Measurements from ENCODE around the gene KRT83. TPM values are rescaled to one million over a fixed set of nuclear protein-coding genes. Genes with fewer than 3 reads are reported as not detected.

Gene KRT83
- polyA plus RNA-seq, 3 donors = not detected

DNA sequence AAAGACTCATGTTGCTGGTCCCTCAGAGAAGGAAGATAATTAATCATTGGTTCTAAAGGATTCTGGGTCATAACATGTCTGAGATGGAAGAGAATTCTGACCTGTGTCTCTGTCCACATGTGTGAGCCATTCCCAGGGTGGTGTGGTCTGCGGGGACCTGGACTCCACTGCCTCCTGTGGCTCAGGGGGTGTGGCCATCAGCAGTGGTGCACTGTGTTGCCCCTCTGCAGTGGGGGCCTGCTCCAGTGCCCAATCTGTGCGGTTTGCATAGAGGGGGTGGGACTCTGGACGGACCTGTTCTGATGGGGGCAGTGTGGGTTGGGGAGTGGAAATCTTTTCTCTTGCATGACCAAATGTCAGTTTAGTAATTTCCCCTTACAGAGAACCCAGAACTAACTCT, 32.6 kb upstream of the KRT83 start:
- 80% methylated on average over 1 of the region's 3 CpGs for WGBS (ENCODE audit: insufficient coverage)
- Histone ChIP-seq H3K4me2 (replicated peaks; ENCODE audit: extremely low read depth, low read length, poor library complexity, severe bottlenecking) (no peak overlapping the region), H3K4me3 (replicated peaks in 1 of 3; ENCODE audit: low read depth in 2 of 3, low read length in 3 of 3) (no peak overlapping the region), H3K79me2 (ENCODE audit: insufficient read depth, low read length) (no peaks in the 10 kb centered on the region), H2AFZ (ENCODE audit: insufficient read depth, low read depth, low read length, poor library complexity, severe bottlenecking) (no peak overlapping the region), H3K4me1 (ENCODE audit: control insufficient read depth in 1 of 2, insufficient read depth in 2 of 2, low read length in 2 of 2) (no peaks in the 10 kb centered on the region), H3K27ac (ENCODE audit: low read depth in 1 of 2, low read length in 2 of 2) (no peak overlapping the region), H4K20me1 (ENCODE audit: insufficient read depth, low read length) (no peaks in the 10 kb centered on the region), H3K9me3 (replicated peaks in 1 of 2; ENCODE audit: control insufficient read depth in 1 of 2, insufficient read depth in 1 of 2, low read length in 2 of 2) (no peaks in the 10 kb centered on the region), H3K9ac (ENCODE audit: insufficient read depth, low read length, poor library complexity, severe bottlenecking) (no peak overlapping the region), H3K27me3 (ENCODE audit: control insufficient read depth in 2 of 2, insufficient read depth in 2 of 2, low read length in 2 of 2) (no peaks in the 10 kb centered on the region), H3K36me3 (replicated peaks in 1 of 2; ENCODE audit: control insufficient read depth in 1 of 2, insufficient read depth in 2 of 2, low read length in 2 of 2) (no peaks in the 10 kb centered on the region)
- no peaks in the 10 kb centered on the region for H3K36me3 Mint-ChIP-seq
- DNase-seq = no peak
- H3K27ac Mint-ChIP-seq = no peak overlapping the region
- no peaks in the 10 kb centered on the region for H3K9me3 Mint-ChIP-seq
- no peaks in the 10 kb centered on the region for H3K4me1 Mint-ChIP-seq
- H3K4me3 Mint-ChIP-seq = no peak overlapping the region
- TF ChIP-seq, protein P1, sequence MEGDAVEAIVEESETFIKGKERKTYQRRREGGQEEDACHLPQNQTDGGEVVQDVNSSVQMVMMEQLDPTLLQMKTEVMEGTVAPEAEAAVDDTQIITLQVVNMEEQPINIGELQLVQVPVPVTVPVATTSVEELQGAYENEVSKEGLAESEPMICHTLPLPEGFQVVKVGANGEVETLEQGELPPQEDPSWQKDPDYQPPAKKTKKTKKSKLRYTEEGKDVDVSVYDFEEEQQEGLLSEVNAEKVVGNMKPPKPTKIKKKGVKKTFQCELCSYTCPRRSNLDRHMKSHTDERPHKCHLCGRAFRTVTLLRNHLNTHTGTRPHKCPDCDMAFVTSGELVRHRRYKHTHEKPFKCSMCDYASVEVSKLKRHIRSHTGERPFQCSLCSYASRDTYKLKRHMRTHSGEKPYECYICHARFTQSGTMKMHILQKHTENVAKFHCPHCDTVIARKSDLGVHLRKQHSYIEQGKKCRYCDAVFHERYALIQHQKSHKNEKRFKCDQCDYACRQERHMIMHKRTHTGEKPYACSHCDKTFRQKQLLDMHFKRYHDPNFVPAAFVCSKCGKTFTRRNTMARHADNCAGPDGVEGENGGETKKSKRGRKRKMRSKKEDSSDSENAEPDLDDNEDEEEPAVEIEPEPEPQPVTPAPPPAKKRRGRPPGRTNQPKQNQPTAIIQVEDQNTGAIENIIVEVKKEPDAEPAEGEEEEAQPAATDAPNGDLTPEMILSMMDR (IDR thresholded peaks at IDR 0.05) = no peak
- intact Hi-C loops (cut with micrococcal nuclease) = no loop called here
- peaks cover 0 to 22% (median 2%) of the 10 kb centered on the region in 3 donors for H3K27me3 Mint-ChIP-seq (ENCODE audit: low read depth in 3 of 3)

DNA sequence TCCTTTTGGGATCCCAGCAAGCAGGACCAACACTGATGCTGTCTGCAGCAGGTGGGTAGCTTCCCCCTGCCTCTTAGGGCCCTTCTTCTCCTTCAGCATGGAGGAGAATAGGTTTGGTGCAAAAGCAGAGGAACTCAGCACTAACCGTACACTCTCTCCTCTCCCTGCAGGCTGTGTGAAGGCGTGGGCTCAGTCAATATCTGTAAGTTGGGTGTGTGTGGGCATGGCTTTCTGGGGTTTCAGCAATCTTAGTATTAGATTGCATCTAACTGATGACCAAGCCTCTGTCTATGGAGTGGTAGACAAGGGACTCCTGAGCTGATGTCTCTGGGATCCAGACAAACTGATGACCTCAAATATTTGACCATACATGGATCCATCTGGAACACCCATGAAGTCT, 31.8 kb upstream of the KRT83 start:
- no peak overlapping the region for H3K27ac ChIP-seq (ENCODE audit: low read depth in 1 of 2, low read length in 2 of 2)
- Mint-ChIP-seq H3K9me3 (no peaks in the 10 kb centered on the region), H3K4me3 (no peak overlapping the region), H3K27ac (no peak overlapping the region), H3K36me3 (no peaks in the 10 kb centered on the region), H3K27me3 (ENCODE audit: low read depth in 3 of 3) (peaks cover 2 to 22% (median 4%) of the 10 kb centered on the region in 3 donors), H3K4me1 (no peaks in the 10 kb centered on the region)
- no peaks in the 10 kb centered on the region for H3K4me1 ChIP-seq (ENCODE audit: control insufficient read depth in 1 of 2, insufficient read depth in 2 of 2, low read length in 2 of 2)
- H3K9me3 ChIP-seq (replicated peaks in 1 of 2; ENCODE audit: control insufficient read depth in 1 of 2, insufficient read depth in 1 of 2, low read length in 2 of 2) = no peaks in the 10 kb centered on the region
- H3K4me3 ChIP-seq (replicated peaks in 1 of 3; ENCODE audit: low read depth in 2 of 3, low read length in 3 of 3) = no peak overlapping the region
- no peaks in the 10 kb centered on the region for H3K79me2 ChIP-seq (ENCODE audit: insufficient read depth, low read length)
- H3K9ac ChIP-seq (ENCODE audit: insufficient read depth, low read length, poor library complexity, severe bottlenecking) = no peak overlapping the region
- TF ChIP-seq, protein P1 (IDR thresholded peaks at IDR 0.05) = no peak
- no peaks in the 10 kb centered on the region for H3K36me3 ChIP-seq (replicated peaks in 1 of 2; ENCODE audit: control insufficient read depth in 1 of 2, insufficient read depth in 2 of 2, low read length in 2 of 2)
- no peak overlapping the region for H2AFZ ChIP-seq (ENCODE audit: insufficient read depth, low read depth, low read length, poor library complexity, severe bottlenecking)
- no CpG with 5 or more reads among the region's 2 CpGs for WGBS (ENCODE audit: insufficient coverage)
- no peaks in the 10 kb centered on the region for H3K27me3 ChIP-seq (ENCODE audit: control insufficient read depth in 2 of 2, insufficient read depth in 2 of 2, low read length in 2 of 2)
- H3K4me2 ChIP-seq (replicated peaks; ENCODE audit: extremely low read depth, low read length, poor library complexity, severe bottlenecking) = no peak overlapping the region
- DNase-seq = no peak
- no peaks in the 10 kb centered on the region for H4K20me1 ChIP-seq (ENCODE audit: insufficient read depth, low read length)
- intact Hi-C loops (cut with micrococcal nuclease) = no loop called here

All from CD14-positive monocyte (primary cell).